HG03354 (cell line): Measurements from ENCODE around the gene PTPRG.

Experiments used
- ATAC-seq: cut with Tn5 transposase; IDR thresholded peaks from one replicate; pipeline ENCODE4 v1.9.1; 2021; ENCODE audit warnings: mild to moderate bottlenecking; ENCODE audit not compliant: unreplicated experiment, poor library complexity, severe bottlenecking

The PTPRG gene

DNA sequence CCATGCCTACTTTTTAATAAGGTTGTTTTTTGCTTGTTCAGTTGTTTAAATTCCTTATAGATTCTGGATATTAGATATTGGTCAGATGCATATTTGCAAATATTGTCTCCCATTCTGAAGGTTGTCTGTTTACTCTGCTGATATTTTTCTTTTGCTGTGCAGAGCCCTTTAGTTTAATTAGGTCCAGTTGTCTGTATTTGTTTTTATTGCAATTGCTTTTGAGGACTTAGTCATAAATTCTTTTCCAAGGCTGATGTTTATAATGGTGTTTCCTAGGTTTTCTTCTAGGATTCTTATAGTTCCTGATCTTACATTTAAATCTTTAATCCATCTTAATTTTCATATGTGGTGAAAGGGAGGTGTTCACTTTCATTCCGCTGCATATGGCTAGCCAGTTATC, 77.4 kb downstream of the PTPRG start:
- ATAC-seq = no peak

DNA sequence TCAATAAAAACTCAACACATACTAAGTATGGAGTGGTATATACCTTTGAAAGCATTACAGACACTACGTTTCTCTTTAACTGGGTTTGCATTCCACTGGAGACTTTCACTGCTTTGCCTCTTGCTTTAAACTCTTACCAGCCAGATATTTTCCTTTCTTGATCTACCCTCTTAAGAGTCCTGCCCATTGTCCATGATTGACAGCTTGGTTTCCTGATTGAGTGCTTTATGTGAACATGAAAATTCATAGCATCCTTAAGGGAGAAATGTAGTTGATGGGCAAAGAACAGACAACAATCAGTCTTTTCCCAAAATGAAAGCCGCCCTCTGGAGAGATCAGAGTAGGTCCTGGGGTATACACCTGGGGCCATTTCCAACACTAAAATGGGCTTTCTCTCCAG, 78.6 kb downstream of the PTPRG start:
- ATAC-seq = no peak

DNA sequence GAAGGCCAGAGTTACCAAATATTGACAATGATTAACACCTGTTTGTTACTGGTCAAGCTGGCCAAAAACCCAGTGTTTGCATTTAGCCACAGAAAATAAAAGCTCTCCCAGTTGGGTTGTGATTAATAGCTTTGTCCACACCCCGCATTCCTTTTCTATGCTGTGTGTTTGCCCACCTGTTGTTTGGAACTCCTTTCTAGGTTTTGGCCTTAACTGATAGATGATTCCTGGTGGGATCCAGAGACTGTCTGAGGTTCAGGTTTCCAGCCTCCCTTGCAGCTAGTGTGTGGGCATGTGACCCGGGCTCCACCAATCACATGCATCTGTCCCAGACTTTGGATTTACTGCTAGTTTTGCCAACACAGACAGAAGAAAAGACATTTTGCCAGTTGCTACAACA, 83.8 kb downstream of the PTPRG start:
- no peak for ATAC-seq

DNA sequence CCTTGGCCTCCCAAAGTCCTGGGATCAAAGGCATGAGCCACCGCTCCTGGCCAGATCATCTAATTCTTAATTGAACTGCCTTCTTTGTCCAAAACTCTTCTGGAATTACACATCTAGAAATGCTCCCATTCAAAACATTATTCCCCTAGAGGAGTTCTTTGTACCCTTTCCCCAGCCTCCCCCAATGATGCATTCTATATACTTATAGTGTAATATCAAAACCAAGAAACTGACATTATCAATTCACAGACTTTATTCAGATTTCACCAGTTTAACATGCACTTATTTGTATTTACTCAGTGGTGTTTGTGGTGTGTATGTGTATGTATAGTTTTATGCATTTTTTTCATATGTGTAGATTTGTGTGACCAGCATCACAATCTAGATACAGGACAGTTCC, 85.0 kb downstream of the PTPRG start:
- ATAC-seq = no peak

DNA sequence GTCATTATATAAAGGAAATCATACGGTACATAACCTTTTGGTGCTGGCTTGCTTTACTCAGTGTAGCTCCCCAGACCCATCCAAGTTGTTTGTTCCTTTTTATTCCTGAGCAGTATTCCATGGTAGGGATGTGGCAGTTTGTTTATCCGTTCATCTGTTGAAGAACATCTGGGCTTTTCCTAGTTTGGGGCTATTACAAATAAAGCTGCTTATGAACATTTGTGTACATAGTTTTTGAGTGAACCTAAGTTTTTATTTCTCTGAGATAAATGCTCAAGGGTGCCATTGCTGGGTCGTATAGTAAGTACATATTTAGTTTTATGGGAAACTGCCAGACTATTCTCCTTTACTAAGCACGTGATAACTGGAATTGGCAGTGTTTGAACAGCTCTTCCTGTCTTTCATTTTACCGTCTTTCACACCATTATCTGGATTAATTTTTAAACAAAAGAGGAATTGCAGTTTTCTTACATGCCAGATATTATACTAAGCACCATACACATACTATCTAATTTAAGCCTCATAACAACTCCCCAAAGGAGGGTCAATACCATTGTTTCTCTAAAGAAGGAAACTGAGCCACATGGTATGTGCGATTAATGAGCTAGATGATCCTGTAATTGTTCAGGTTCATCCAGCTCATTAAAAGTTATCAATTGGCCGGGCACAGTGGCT, 85.6 kb downstream of the PTPRG start:
- ATAC-seq = no peak

DNA sequence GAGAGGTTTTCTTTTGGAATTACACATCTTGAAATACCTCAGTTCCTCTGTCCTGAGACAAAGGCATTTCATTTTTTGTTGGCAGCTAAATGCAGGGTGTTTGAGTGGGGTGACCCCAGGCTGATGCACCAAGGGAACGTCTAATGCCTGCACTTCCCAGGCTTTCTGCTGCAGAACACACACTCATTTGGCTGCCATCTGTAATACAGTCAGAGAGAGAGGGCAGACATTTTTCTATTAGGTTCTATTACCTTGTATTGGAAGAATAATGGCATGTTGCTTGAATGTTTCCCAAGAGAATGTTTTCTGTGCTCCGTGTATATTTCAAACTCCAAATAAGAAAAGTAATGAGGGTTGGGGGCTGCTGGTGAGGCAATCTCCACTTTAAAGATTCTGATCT, 87.1 kb downstream of the PTPRG start:
- no peak for ATAC-seq

DNA sequence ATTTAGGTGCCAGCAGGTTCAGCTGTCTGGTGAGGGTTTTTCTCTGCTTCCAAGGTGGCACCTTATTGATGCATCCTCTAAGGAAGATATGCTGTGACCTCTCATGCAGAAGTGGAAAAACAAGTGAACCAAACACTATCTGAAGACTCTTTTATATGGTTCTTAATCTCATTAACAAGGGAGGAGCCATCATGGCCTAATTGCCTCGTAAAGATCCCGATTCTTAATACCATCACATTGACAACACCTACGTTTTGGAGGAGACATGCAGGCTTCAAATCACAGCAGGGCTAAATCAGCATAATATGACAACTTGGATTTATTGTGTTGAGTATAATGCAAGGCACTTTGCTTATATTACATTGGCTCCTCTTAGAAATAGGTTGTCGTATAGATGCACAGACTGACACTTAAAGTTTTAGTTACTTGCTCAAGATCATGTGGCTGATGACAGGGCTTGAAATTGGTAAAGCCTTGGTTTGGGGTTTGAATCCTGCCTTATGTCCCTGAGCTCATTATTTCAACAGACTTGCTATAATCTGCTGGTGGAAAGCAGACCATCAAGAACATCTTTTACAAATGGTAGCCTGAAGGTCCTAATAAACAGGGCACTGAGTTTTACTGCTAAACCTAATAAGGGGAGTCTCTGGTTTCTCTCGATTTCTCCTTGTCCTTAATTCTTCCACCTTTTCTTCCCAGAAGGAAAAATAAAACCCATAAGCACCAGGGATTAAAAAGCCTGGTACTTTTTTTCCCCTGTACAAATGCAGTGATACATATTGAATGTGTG, 88.2 kb downstream of the PTPRG start:
- no peak for ATAC-seq

DNA sequence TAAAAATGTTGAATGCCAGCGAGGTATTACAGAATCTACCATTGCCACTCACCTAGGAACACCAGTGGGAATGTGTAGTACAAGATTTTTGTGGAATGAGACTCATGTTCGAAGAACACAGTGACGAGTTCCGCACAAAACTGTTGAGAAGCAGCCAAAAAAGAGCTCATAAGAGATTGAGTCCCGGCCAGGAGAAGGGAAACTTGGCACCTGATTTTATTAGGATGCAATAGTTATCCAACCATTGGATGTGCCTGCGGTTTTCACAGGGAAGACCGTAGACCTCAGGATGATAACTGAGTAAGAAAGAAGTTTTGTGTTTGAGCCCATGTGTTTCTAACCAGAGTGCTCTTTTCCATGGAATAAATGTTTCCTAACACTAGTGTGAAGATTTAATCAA, 88.9 kb downstream of the PTPRG start:
- ATAC-seq = no peak

DNA sequence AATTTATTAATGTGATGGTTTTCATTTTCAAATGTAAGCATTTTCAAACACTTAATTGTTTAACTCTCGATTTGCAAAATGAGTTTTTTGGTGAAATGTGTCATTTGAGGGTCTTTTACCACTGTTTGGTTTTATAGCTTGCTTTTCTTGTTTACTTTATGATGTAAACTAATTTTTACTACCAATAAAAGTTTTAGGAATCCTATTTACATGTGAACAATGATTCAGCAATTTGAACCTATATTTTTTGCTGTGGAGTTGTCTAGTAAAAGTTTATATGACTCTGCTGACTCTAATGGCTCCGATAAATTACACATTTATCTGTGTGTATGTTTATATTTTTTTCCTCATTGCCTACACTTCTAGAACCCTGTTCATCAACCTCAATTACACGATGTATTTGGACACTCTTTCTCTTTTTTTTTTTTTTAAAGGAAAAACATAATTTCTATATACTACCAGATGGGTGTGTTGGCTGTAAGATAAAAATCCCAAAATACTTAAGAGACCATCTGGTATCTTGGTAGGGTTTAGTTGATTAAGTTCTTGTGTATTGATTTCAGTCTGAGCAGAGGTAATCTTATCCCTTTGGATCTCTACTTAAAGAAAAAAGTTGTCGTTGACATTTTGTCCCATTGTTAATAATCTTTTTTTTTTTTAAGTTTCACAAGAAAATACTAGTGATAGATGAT, 89.5 kb downstream of the PTPRG start:
- ATAC-seq = no peak

DNA sequence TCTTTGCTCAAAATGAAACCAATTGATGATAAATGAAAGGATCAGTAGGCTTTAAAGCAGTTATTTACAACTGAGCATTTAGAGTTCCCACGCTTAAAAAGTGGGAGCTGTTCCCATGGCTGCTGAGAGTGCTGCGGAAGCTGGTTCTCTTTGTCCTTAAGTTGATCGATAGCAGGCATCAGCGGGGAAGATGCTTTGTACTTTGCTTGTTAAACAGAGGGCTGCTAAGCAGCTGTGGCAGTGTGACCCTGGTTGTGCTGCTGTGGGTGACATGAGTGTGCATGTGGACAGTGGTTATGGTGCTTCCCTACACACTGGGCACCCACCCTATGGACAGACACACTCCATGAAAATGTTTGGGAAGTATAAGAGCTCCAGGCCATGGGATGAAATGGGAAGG, 96.3 kb downstream of the PTPRG start:
- no peak for ATAC-seq

DNA sequence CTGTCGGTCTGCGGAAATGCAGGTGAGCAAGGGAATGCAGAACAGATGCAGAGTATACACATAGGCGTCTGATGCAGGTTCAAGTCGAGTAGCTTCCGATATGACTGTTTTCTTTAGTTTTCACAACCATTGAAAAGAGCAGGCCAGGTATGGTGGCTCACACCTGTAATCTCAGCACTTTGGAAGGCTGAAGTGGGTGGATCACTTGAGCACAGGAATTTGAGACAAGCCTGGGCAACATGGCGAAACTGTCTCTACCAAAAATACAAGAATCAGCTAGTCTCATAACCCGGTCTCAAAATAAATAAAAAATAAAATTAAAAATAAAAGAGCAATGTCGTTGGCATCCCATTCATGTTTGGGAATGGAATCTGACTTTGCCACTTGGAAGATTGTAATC, 101.5 kb downstream of the PTPRG start:
- no peak for ATAC-seq

DNA sequence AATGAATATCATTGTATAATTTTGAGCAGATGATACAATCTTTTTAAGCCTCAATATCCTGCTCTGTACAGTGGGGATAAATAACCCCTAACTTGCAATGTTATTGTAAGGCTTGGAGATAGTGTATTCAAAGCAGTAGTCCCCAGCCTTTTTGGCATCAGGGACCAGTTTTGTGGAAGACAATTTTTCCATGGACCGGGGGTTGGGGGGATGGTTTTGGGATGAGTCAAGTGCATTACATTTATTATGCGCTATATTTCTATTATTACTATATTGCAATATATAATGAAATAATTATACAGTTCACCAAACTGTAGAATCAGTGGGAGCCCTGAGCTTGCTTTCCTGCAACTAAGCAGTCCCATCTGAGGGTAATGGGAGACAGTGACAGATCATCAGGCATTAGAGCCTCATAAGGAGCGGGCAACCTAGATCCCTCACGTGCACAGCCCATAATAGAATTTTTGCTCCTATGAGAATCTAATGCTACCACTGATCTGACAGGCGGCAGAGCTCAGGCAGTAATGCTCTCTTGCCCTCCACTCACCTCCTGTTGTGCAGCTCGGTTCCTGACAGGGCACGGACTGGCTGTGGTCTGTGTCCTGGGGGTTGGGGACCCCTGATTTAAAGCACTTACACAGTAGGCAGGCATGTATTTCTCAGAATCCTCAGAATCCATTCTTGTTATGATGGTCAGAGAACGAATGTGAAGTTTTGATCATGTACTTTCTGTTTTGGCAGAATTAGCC, 102.2 kb downstream of the PTPRG start:
- no peak for ATAC-seq

DNA sequence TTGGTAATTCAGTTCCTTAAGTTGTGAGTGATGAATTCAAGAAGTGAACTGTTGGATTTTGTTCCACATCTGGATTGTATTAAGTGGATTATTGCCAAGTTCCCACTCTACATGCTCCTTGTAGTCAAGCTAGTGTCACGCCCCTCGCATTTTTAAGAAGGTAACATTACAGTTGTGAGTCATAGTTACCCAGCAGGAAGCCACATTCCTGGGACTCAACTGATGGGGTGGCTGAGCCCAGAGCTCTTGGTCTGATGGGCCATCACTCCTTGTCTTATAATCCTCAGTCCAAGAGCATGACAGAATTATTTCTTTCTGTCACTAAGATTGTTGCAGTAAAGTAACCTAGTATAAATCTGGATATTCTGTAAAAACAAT, 102.7 kb downstream of the PTPRG start:
- ATAC-seq = no peak

DNA sequence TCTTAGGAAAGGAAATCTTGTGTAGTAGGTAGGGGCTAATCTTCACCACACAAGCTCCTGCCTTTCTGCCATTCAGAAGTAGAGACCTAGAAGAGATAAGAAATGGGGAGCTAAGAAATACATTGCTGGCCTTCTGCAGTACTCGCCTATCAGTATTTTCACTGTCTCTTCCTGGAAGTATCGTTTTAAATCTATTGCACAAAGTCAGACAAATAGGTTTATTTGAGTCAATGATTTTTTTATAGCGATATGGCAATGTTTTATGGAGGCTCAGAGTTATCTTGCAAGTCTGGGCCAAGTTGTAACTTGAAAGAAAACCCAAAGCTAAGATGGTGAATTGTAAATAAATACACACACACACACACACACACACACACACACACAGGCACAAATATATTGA, 103.8 kb downstream of the PTPRG start:
- no peak for ATAC-seq

DNA sequence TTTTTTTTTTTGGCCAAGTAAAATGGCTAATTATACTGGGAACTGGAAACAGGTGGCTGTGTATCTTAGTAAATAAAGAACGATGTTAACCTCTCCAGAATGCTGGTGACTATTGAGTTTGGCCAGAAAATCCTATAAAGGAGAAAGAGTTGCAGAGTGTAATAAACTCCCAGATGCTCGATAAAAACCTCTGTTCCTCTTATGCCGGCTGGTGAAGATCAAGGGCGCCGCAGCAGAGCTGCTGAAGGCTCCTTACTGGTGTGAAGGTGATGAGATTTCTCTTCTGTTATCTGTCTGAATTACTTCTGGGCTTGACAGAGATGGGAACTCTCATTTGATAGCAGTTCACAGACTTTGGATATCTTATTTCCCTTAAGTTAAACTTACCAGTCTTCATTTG, 104.6 kb downstream of the PTPRG start:
- ATAC-seq = no peak

DNA sequence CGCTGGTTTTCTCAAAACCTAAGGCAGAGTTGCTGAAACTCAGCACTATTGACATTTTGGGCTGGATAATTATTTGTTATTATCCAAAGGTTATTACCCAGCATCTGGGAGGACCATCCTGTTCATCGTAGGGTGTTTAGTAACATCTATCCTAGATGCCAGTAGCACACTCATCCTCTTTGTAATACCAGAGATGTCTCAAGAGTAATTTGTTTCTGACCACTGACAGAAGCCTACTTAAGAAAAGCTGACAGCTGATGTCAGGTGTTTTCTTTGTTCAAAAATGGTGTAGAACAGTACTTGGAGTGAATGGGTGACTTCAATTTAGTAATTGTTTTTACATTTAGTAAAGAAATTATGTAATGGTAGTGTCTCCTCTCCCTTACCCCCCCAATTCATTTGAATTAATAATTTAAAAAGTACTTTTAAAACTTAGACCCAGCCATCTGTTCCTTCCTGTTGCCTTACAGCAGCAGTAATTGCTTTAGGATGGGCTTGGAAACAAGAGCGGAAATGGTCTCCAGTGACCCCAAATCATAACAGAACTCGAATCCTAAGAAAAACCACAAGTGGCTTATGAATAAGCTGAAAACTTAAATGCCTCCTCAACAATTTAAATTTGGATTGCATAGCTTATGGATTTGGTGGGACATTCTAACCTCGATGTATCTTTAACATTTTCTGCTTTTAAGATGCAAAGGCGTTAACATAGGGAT, 105.4 kb downstream of the PTPRG start:
- no peak for ATAC-seq

DNA sequence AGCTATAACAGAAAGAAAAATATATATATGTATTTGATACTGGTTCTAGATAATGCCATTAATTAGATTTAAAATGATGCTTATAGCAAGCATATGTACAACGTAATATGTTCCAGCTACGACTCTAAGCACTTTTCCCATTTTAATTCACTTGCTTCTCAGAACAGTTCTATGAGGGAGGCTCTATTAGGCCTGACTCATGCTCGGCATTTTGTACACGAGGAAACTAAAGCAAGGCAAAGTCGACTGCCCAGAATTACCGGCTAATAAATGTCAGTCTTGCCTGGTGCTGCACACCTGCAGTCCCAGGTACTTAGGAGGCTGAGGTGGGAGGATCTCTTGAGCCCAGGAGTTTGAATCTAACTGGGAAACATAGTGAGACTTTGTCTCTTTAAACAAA, 106.0 kb downstream of the PTPRG start:
- no peak for ATAC-seq

DNA sequence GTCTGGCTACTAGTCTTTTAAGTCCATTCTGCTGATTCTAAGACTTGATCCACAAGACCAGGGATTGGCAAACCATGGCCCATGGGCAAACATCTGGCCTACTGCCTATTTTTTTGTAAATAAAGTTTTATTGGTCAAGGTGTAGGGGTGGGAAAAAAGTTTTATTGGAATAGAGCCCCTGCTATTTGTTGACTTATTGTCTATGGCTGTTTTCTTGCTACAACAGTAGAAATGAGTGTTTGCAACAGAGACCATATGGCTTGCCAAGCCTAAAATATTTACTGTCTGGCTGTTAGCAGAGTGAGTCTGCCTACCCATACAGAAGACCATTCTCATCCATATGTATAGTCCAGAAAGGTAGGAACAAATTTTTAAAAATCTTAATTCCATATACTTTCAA, 106.4 kb downstream of the PTPRG start:
- no peak for ATAC-seq

DNA sequence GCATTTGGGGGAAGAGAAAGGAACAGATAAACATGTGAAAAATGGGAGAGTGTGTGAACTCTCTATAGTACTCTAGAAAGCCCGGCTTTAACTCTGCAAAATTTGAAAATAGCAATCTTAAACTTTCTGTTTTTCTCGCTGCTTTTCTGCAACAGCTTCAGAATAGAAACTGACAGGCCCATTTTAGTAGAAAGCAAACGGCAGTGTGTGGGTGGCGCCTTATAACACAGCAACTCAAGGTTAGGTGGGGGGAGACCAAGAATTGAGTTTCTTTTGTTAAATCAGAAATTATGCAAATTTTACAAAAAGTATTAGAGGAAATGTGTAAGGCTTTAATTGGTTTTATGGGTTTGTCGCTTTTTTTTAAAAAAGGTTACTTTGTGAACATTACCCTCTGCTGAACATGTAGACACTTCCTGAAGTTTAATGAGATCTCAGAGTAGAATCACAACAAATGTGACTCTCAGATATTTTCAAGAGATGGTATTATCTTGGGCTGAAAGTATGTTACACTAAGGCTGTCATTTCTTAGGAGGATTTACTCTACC, 107.0 kb downstream of the PTPRG start:
- no peak for ATAC-seq

DNA sequence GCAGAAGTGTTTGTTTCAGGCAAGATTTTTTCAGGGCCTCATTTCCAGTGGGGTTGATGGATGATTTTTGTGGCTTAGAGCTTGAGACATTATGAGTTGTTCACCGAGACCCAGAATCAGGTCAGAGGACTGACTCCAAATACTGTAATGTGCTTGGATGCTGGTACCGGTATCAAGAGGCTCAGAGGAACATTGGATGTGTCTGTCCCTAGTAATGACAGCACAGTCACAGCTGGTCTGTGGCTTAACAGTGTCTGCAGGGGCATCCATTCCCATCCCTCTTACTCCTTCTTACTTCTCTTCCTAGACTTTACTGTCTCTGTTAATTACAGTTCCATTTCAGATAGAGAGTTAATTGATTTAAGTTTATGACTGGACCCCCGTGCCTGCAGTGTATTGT, 107.8 kb downstream of the PTPRG start:
- no peak for ATAC-seq
